OCI-LY1 (cell line): ENCODE results near the gene MAGI1.

ENCODE experiments used
- EZH2 ChIP-seq: fragments of 200-600 bp; sonication (generic), shearing (Covaris generic); IDR thresholded peaks from 2 replicates; pipeline ENCODE4 v1.8.0; 2017; ENCODE audit warnings: borderline replicate concordance, mixed run types, mild to moderate bottlenecking, antibody characterized with exemption, low read length, moderate library complexity, mixed read lengths
- TF ChIP-seq, protein P1 (sequence below): fragments of 200-600 bp; sonication (generic), shearing (Covaris generic); IDR thresholded peaks from 2 replicates; pipeline ENCODE4 v1.5.1; 2017; ENCODE audit warnings: mild to moderate bottlenecking, antibody characterized with exemption, low read length, moderate library complexity, mixed read lengths

DNA sequence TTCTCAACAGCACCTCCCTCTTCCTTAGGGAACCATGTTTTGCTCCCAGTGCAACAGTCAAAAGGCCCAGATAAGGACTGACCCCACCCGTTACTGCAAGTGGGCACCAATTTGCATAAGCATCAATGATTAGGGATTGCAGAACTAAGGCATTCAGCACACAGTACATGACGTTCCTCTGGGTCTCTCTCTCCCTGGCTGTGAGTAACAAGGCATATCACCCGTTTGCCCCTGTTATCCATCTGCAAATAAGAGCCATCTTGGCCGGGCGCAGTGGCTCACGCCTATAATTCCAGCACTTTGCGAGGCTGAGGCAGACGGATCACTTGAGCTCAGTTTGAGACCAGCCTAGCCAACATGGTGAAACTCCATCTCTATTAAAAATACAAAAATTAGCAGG, 18.8 kb downstream of the MAGI1 start:
- TF ChIP-seq, protein P1, sequence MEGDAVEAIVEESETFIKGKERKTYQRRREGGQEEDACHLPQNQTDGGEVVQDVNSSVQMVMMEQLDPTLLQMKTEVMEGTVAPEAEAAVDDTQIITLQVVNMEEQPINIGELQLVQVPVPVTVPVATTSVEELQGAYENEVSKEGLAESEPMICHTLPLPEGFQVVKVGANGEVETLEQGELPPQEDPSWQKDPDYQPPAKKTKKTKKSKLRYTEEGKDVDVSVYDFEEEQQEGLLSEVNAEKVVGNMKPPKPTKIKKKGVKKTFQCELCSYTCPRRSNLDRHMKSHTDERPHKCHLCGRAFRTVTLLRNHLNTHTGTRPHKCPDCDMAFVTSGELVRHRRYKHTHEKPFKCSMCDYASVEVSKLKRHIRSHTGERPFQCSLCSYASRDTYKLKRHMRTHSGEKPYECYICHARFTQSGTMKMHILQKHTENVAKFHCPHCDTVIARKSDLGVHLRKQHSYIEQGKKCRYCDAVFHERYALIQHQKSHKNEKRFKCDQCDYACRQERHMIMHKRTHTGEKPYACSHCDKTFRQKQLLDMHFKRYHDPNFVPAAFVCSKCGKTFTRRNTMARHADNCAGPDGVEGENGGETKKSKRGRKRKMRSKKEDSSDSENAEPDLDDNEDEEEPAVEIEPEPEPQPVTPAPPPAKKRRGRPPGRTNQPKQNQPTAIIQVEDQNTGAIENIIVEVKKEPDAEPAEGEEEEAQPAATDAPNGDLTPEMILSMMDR = no peak
- TF ChIP-seq EZH2 = no peak
